Prostate gland (tissue), 2 donors: ENCODE data around the gene NDST1.

Experiments used
- CTCF ChIP-seq, 4 experiments: fragments of 200-600 bp in 2 of 4; fragments of 450-650 bp in 2 of 4; sonication (generic) in 2 of 4; IDR thresholded peaks; 1 replicate in 3 of 4; 2 replicates in 1 of 4; pipeline ENCODE4 v1.5.1; 2016 to 2019; ENCODE audit warnings: antibody characterized with exemption in 4 of 4, mild to moderate bottlenecking in 2 of 4, moderate library complexity in 2 of 4
- POLR2A ChIP-seq: fragments of 450-650 bp; IDR thresholded peaks from one replicate; pipeline ENCODE4 v1.6.1; 2016; ENCODE audit warnings: antibody characterized with exemption, mild to moderate bottlenecking

DNA sequence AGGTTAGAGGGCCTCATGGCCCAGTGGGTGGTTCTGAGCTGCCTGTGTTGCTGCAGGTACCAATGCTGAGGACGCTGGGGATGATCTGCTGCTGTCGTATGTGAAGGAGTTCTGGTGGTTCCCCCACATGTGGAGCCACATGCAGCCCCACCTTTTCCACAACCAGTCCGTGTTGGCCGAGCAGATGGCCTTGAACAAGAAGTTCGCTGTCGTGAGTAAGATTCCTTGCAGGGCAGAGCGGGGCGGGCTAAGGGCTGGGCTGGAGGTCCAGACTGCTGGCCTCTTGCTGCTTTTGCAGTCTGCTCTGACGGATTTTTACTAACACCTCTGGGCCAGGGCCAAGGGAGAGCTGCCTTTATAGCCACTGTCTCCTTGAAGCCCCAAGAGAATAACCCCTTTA is 26.9 kb downstream of the NDST1 start:
- TF ChIP-seq POLR2A (no peak), CTCF (IDR thresholded peaks at IDR 0.05) (no peak)
